GM19328 (cell line): ENCODE results near the gene ERC1.

Source experiments
- ATAC-seq: cut with Tn5 transposase; IDR thresholded peaks from one replicate; pipeline ENCODE4 v1.9.1; 2021; ENCODE audit warnings: mild to moderate bottlenecking, moderate library complexity; ENCODE audit not compliant: unreplicated experiment

The ERC1 gene

DNA sequence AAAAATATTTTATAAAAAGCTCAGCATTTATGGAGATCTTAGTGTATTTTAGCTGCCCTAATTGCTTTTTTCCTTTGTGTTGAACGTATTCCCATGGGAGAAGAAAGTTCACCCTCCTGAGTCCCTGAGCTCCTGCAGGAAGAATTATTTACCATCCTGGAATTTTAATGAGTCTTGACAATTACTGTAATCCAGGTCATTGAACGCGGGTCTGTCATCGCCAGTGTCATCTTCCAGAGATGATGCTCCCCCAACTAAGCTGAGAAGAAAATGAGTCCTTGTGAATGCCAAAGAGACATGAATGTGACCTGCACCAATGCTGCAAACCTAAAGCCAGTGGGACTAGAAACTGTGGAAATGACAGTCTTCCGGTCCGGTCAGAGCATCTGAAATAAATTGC is 473.9 kb downstream of the ERC1 start:
- ATAC-seq, result no peak

DNA sequence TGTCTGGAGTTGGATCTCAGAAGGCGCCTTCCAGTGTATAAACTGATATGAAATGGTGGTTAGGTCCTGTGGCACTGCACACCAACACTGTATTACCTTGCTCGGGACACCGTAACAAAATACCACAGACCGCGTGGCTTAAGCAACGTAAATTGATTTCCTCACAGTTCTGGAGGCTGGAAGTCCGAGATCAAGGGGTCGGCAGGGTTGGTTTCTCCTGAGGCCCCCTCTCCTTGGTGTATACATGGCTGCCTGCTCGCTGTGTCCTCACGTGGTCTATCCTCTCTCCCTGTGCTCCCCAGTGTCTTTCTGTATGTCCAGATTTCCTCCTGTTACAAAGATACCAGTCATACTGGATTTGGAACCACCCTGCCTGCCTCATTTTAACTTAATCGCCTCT is 475.0 kb downstream of the ERC1 start:
- ATAC-seq, result no peak

DNA sequence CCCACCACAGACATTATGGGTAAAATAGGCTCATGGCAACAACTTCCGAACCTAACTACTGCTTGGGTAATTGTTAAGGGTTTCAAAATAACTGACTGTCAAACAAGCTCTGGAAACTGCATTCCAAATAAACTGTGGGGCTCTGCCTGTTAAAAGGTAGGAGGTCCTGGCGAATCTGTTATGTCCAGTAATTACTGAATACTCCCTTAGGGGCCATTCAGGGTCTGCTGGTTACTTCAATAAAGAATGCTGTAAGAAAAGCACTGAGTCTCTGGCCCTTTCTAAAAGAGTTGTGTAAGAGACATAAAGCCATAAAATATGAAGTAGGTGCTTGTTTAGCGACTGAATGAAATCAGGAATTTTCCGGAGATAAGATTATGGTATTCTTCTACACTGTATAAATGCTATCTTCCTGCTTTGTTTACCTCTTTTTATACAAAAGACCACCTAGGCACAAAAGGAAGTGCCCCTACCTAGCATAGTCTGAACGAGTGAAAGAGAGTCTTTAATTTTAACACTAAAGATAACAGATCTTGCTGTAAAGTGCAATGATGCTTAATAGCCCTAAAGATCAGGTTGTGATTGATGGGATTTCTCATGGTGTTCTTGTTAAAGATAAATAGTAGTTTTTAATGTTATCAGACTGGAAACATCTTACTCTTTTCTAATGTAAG is 475.6 kb downstream of the ERC1 start:
- no peak for ATAC-seq

DNA sequence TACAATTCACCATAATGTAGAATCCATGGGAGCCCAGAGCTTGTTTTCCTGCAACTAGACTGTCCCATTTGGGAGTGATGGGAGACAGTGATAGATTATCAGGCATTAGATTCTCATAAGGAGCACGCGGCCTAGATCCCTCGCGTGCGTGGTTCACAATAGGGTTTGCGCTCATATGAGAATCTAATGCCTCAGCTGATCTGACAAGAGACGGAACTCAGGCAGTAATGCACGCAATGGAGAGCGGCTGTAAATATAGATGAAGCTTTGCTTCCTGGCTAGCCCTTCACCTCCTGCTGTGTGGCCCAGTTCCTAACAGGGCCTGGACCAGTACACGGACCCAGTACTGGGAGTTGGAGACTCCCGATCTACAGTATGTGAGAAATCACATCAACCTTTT is 476.7 kb downstream of the ERC1 start:
- no peak for ATAC-seq

GRCh38 chr12:1469070-1469469 is 478.0 kb downstream of the ERC1 start:
- no peak for ATAC-seq

GRCh38 chr12:1470051-1470450 is 479.0 kb downstream of the ERC1 start:
- ATAC-seq, result no peak

- no peak for ATAC-seq
Measured at GRCh38 chr12:1471224-1471623, 480.2 kb downstream of the ERC1 start.

- no peak for ATAC-seq
Measured at GRCh38 chr12:1473418-1473817, 482.4 kb downstream of the ERC1 start.

- ATAC-seq, result no peak
Measured at GRCh38 chr12:1474041-1474573, 483.1 kb downstream of the ERC1 start.

DNA sequence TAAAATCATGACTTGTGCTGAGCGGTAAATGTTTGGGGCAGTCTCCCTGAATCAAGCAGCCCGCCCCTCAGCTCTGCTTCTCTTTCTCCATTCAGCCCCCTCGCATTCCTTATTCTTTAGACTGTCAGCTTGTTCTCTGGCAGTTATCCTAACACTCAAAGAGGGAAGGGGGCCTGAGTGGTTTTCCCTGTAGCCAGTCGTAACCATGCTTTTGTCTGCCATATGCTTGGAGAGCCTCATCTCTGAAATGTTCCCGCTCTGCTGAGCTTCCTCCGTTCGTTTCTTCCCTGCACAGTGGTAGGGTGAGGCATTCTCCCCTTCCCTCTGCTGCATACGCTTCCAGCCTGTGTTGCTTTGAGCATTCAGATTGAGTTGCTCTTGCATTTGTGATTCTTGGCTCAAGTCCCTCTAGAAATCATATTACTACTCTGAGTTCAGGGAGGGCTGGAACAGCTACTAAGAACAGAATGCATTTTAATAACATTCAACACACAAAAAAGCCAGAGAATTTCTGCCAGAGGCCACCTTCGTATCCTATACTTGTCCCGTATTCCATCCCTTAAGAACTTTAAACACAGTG is 483.6 kb downstream of the ERC1 start:
- no peak for ATAC-seq

DNA sequence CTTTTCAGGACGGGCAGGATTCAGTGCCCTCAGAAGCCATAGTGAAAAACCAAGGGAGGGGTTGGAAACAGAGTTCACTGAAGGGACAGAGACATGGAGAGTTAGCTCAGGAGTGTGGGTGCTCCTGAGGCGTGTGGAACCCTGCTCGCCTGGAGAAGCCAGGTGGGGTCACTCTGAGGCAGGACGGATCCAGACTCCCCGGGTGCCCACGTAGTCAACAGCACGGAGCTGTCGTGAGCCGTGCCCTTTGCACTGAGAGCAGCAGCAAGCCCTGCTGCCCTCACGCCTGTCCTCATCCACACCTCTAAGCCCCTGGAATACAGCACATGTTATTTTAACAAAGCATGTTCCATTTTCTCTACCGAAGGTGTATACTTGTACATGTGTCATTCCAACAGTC is 488.6 kb downstream of the ERC1 start:
- ATAC-seq, result no peak

DNA sequence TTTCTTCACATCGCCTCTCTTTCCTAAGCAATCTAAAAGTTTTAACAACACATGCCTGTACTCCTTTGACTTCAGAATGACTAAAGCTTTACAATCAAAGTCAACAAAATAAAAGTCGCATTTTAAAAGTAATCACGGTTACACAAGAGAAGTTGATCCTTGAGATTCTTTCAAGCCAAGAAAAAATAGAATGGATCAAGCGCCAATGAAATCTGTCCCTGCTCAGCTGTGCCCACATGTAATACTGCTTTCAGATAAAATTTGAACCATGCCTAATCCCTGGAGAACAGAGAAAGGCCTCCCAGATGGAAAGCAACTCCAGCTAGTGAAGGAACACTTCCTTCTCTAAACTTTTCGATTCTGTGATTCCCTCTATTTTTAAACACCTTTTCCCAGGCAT is 490.3 kb downstream of the ERC1 start:
- no peak for ATAC-seq

- no peak for ATAC-seq
Measured at GRCh38 chr12:1481906-1482305, 490.9 kb downstream of the ERC1 start.

GRCh38 chr12:1488908-1489381 is 497.9 kb downstream of the ERC1 start:
- ATAC-seq, result no peak

DNA sequence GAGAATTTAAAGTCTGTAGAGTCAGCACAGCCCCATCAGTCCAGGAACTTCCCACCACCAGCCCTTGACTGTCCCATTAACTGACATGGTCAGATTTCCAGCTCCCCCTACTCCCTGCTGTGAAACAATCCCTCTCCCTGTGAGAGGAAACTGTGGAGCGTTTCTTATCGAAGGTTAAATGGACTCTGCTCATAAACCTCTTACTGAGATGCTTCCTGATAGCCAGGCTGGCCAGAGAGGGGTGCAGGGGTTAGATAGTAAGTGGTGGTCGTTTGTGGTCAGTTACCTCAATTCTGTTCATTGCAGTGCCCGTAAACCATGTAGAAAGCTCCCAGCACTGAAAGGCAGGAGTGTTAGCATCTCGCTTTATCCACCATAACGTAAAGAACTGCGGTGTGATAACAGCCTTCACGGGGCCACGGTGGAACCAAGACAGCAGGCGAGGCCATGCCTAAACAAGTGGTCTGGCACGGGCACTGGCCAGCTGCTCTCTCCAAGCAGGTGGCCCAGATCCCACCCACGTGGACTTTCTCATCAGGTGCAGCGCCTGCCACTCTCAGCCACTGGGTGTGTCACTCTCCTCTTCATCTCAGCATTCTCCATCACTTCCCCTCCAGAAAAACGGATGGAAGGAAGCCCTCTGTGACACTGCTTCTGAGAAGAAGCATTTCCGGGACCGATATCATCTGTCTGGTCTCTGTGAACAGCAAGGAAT is 501.1 kb downstream of the ERC1 start:
- ATAC-seq, result no peak

- ATAC-seq, result no peak
Measured at GRCh38 chr12:1493781-1494565, 502.9 kb downstream of the ERC1 start.

- no peak for ATAC-seq
Measured at GRCh38 chr12:1494856-1495255, 503.8 kb downstream of the ERC1 start.

DNA sequence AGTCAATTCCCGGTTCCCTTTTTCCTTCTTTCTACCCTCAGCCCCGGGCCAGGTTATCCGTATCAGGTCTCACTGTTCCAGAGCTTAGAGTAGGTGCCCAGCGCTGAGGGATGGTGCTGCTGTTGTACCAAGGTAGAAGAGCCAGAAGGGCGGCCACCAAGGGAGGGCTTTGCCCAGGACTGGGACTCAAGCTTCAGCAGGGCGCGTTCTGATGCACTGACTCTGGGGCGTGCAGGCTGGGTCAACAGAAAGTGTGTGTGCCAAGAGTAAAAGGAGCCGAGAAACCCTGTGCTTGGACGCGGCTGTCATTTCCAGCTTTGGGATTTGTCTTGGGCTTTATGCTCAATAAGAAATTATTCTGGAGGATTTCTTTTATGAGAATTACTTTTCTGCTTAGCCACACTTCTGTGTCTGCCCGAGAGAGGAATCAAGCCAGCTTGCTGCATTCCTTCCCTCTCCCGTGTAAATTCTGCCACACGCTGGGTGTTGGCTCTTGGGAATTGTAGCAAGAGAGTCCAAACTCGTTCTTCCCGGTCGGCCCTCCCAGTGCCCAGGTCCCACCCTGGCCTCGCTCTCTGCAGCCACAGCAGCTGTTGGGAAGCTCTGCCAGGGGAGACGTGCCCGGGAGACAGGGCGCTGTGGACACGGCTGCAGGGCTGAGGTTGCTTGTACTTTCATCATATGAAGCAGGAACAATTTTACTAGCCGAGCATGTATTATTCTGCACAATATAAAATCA is 505.3 kb downstream of the ERC1 start:
- no peak for ATAC-seq

DNA sequence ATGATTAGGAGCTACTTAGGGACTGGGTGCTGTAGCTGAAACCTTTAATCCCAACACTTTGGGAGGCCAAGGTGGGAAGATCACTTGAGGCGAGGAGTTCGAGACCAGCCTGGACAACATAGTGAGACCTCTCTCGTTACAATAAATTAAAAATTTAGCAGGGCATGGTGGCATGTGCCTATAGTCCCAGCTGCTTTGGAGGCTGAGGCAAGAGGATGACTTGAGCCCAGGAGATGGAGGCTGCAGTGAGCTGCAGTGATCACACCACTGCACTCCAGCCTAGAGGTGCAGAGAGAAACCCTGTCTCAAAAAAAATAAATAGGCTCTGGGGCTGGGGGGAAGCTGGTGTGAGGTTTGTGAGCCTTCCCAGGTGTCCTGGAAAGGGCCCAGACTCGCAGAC is 506.1 kb downstream of the ERC1 start:
- no peak for ATAC-seq

GRCh38 chr12:1498199-1498740 is 507.2 kb downstream of the ERC1 start:
- no peak for ATAC-seq
